Activated CD4-positive, alpha-beta T cell treated with anti-CD3 and anti-CD28 coated beads for 4 hours (primary cell): ENCODE data around the gene TMEM184B.
A peak's percentile ranks its signal among the peaks of the same experiment; 100 is the strongest.
"Not testable (repeated sequence)": the region's sequence is repeated elsewhere in the genome, so short reads cannot be mapped to it uniquely, and the experiment has no call there.

ENCODE experiments used
- DNase-seq, 2 donors: peaks; one replicate each; pipeline ENCODE4 v3.0.0-alpha.2; 2020

Gene TMEM184B

GRCh38 chr22:38247713-38248112, 25.1 kb downstream of the TMEM184B start:
- DNase-seq = no peak

GRCh38 chr22:38246692-38247091, 26.1 kb downstream of the TMEM184B start:
- DNase-seq = no peak

GRCh38 chr22:38246046-38246658, 26.7 kb downstream of the TMEM184B start:
- DNase-seq = no peak

GRCh38 chr22:38244106-38244505, 28.7 kb downstream of the TMEM184B start:
- DNase-seq = no peak

GRCh38 chr22:38243007-38243765, 29.6 kb downstream of the TMEM184B start:
- no peak for DNase-seq

GRCh38 chr22:38240734-38241252, 32.0 kb downstream of the TMEM184B start:
- DNase-seq = no peak

- no peak for DNase-seq
Observed at GRCh38 chr22:38239101-38239761, 33.6 kb downstream of the TMEM184B start.

- no peak for DNase-seq
Observed at GRCh38 chr22:38238519-38239071, 34.2 kb downstream of the TMEM184B start.

GRCh38 chr22:38236786-38237185, 36.0 kb downstream of the TMEM184B start:
- DNase-seq = no peak

GRCh38 chr22:38235240-38235850, 37.5 kb downstream of the TMEM184B start:
- DNase-seq = no peak

GRCh38 chr22:38233856-38234255, 39.0 kb downstream of the TMEM184B start:
- not testable (repeated sequence) for DNase-seq

GRCh38 chr22:38233427-38233826, 39.4 kb downstream of the TMEM184B start:
- DNase-seq = no peak

GRCh38 chr22:38232196-38232595, 40.6 kb downstream of the TMEM184B start:
- DNase-seq = no peak

- no peak for DNase-seq
Observed at GRCh38 chr22:38230916-38231315, 41.9 kb downstream of the TMEM184B start.

- peak; percentile 24 to 42 for DNase-seq
Observed at GRCh38 chr22:38230108-38230825, 42.5 kb downstream of the TMEM184B start.

- DNase-seq = no peak
Observed at GRCh38 chr22:38228873-38229740, 43.7 kb downstream of the TMEM184B start.

- no peak for DNase-seq
Observed at GRCh38 chr22:38228326-38228872, 44.4 kb downstream of the TMEM184B start.

GRCh38 chr22:38226853-38227649, 45.8 kb downstream of the TMEM184B start:
- DNase-seq = no peak

- DNase-seq = no peak
Observed at GRCh38 chr22:38223289-38223960, 49.4 kb downstream of the TMEM184B start.

GRCh38 chr22:38222797-38223119, 50.1 kb downstream of the TMEM184B start:
- DNase-seq = no peak
